ENCODE results near the gene SNHG17.
"Not testable (repeated sequence)": the region's sequence is repeated elsewhere in the genome, so short reads cannot be mapped to it uniquely, and the experiment has no call there.

The SNHG17 gene

GRCh38 chr20:38420388-38421085 is 14.6 kb downstream of the SNHG17 start:
- no peak for DNase-seq (ENCODE audit: low read depth in 2 of 2)

- no peak for DNase-seq (ENCODE audit: low read depth in 2 of 2)
Observed at GRCh38 chr20:38418509-38419204, 16.5 kb downstream of the SNHG17 start.

- no peak for DNase-seq (ENCODE audit: low read depth in 2 of 2)
Observed at GRCh38 chr20:38414769-38415450, 20.2 kb downstream of the SNHG17 start.

- no peak for DNase-seq (ENCODE audit: low read depth in 2 of 2)
Observed at GRCh38 chr20:38412877-38413577, 22.1 kb downstream of the SNHG17 start.

GRCh38 chr20:38407822-38408221 is 27.3 kb downstream of the SNHG17 start:
- not testable (repeated sequence) for DNase-seq (ENCODE audit: low read depth in 2 of 2)

GRCh38 chr20:38407321-38407720 is 27.8 kb downstream of the SNHG17 start:
- no peak for DNase-seq (ENCODE audit: low read depth in 2 of 2)

- no peak for DNase-seq (ENCODE audit: low read depth in 2 of 2)
Observed at GRCh38 chr20:38406476-38406875, 28.7 kb downstream of the SNHG17 start.

- DNase-seq (ENCODE audit: low read depth in 2 of 2), result no peak
Observed at GRCh38 chr20:38405132-38405531, 30.0 kb downstream of the SNHG17 start.

- no peak for DNase-seq (ENCODE audit: low read depth in 2 of 2)
Observed at GRCh38 chr20:38404016-38404415, 31.1 kb downstream of the SNHG17 start.

- DNase-seq (ENCODE audit: low read depth in 2 of 2), result no peak
Observed at GRCh38 chr20:38402816-38403215, 32.3 kb downstream of the SNHG17 start.

GRCh38 chr20:38402089-38402488 is 33.0 kb downstream of the SNHG17 start:
- no peak for DNase-seq (ENCODE audit: low read depth in 2 of 2)

- not testable (repeated sequence) for DNase-seq (ENCODE audit: low read depth in 2 of 2)
Observed at GRCh38 chr20:38395751-38396395, 39.3 kb downstream of the SNHG17 start.

GRCh38 chr20:38395165-38395564 is 40.0 kb downstream of the SNHG17 start:
- DNase-seq (ENCODE audit: low read depth in 2 of 2), result no peak

GRCh38 chr20:38393259-38393658 is 41.9 kb downstream of the SNHG17 start:
- DNase-seq (ENCODE audit: low read depth in 2 of 2), result no peak

GRCh38 chr20:38392356-38392755 is 42.8 kb downstream of the SNHG17 start:
- DNase-seq (ENCODE audit: low read depth in 2 of 2), result no peak

GRCh38 chr20:38387953-38388352 is 47.2 kb downstream of the SNHG17 start:
- no peak for DNase-seq (ENCODE audit: low read depth in 2 of 2)

GRCh38 chr20:38386851-38387250 is 48.3 kb downstream of the SNHG17 start:
- DNase-seq (ENCODE audit: low read depth in 2 of 2), result no peak

GRCh38 chr20:38386004-38386403 is 49.1 kb downstream of the SNHG17 start:
- DNase-seq (ENCODE audit: low read depth in 2 of 2), result no peak

GRCh38 chr20:38383147-38383546 is 52.0 kb downstream of the SNHG17 start:
- DNase-seq (ENCODE audit: low read depth in 2 of 2), result no peak

- not testable (repeated sequence) for DNase-seq (ENCODE audit: low read depth in 2 of 2)
Observed at GRCh38 chr20:38377838-38378237, 57.3 kb downstream of the SNHG17 start.

- no peak for DNase-seq (ENCODE audit: low read depth in 2 of 2)
Observed at GRCh38 chr20:38377039-38377685, 58.0 kb downstream of the SNHG17 start.

All from stimulated activated CD8-positive, alpha-beta memory T cell treated with anti-CD3 and anti-CD28 coated beads, Interleukin-15, amount 100 ng/mL, for 48 hours (primary cell).